GM19238 (cell line): Measurements from ENCODE around the gene CA10.

Source experiments
- DNase-seq: peaks from one replicate; pipeline ENCODE4 v3.0.0; 2011; ENCODE audit warnings: low spot score; ENCODE audit not compliant: insufficient read length

CA10 gene

GRCh38 chr17:51687887-51688286, 470.6 kb downstream of the CA10 start:
- no peak for DNase-seq

DNA sequence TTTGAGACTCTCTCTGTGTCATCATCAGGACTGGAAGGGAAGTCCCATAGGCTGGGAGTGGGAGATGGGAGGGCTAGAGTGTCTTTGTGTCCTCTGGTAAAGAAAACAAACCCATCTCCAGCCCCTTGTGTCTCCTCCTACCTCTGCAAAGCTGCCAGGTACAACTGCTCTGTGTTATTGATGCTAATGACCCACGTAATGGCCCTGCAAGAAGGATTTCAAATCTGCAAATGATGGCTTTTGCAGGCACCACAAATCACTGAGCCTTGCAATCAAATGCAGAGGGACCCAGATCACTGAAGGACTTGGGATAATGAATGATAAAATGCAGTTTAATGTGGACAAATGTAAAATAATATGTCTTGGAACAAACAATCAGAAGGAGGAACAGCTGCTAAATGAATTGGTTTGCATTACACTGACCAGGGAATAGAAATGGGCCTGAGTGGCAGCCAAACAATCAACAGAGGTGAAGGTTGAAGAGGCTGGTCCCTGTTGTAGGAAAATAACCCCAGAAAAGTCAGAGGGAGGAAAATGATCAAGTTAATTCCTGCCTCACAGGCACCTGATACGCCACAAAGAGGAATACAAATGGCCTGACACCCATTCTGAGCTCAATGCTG, 473.1 kb downstream of the CA10 start:
- DNase-seq: no peak

- DNase-seq: no peak
Measured at GRCh38 chr17:51684214-51684613, 474.3 kb downstream of the CA10 start.

DNA sequence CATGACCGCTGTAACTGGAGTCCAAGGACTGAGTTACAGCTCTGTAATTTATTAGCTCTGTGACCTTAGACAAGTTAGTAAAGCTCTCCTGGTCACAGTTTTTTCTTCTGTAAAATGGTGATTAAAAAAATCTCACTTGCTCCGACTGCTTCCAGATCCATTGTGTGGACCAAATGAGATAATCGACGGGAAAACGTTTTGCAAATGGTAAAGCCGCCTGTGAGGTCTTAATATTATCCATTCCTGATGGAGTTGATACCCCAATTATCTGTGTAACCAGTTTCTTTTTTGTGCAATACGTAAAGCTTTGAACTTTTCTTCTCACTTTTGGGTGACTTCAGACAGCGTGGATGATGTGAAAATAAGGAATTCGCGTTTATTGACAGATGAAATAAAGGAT, 475.2 kb downstream of the CA10 start:
- no peak for DNase-seq

GRCh38 chr17:51682115-51682514, 476.4 kb downstream of the CA10 start:
- DNase-seq: no peak

DNA sequence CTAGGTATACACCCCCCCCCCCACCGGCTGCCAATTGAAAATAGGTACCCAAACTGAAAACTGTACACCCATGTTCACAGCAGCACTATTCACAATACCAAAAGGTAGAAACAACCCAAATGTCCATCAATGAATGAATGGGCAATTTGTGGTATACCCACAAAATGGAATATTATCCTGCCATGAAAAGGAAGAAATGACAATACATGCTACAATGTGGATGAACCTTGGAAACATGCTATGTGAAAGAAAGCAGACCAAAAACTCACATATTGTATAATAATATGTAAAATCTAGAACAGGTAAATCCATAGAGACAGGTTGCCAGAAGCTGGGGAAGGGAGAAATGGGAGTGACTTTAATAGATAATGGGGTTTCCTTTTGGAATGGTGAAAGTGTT, 480.6 kb downstream of the CA10 start:
- DNase-seq: no peak

GRCh38 chr17:51676691-51677487, 481.6 kb downstream of the CA10 start:
- DNase-seq: no peak

- DNase-seq: no peak
Measured at GRCh38 chr17:51674579-51675255, 483.8 kb downstream of the CA10 start.

DNA sequence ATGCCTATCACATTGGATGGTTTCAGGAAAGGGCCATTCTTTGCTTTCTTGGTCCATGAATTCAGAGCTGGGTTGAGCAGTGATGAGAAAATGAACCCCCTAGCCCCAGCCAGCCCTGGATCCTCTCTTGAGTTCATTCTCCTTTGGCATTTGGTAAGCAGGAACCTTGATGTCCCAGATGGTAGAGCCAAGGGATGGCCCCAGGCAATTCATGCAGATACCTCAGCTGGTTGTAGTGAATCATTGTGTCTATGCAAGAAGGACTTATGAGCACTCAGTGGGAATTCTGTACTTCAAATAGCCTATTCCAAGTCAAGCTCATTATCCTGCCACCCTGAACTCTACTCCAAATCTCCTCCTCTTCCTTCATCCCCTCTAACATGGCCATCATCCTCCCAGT, 485.4 kb downstream of the CA10 start:
- no peak for DNase-seq

- no peak for DNase-seq
Measured at GRCh38 chr17:51672065-51672464, 486.4 kb downstream of the CA10 start.

GRCh38 chr17:51670899-51671298, 487.6 kb downstream of the CA10 start:
- DNase-seq: no peak

GRCh38 chr17:51668963-51669246, 489.6 kb downstream of the CA10 start:
- DNase-seq: no peak

DNA sequence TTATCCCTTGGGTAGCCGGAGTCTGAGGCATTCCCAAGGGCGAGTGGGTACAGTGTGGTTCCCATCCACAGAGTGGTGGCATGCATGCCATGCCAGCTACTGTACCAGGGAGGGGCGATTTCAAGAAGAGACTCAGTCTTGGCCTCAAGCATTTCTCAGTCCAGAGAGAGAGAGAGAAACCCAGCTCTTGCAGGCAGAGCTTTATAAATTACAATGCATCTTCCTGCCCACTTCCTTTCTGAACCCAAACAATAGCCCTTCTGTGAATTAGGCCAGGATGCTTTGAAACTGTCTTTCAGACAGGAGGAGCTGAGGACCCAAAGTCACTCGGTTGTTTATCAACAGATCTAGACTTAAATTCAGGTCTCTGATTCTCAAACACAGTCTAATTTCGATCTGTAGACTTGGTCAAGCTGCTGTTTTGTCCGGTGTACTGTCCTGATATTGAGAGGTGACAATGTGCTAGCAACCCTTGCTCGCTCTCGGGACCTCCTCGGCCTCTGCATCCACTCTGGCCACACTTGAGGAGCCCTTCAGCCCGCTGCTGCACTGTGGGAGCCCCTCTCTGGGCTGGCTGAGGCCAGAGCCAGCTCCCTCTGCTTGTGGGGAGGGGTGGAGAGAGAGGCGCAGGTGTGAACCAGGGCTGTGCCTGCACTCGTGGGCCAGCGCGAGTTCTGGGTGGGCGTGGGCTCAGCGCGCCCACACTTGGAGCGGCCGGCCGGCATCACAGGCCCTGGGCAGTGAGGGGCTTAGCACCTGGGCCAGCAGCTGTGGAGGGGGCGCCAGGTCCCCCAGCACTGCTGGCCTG, 490.2 kb downstream of the CA10 start:
- DNase-seq: no peak

DNA sequence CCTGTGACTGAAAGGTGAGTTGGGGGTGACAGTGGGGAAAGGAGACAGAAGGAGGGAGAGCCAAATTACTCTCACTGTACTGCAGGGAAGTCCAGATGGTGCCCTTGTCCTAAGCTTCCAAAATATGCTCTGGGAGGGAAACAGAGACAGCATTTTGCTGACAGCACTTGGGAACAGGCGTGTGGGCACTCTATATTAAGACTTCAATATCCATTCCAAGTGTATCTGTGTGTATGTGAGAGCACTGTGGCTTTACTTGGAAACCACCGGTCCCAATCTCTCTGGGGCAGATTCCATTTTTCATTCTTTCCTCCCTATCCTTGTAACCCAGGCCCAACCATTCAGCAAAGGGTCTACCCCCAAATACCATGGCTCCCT, 490.8 kb downstream of the CA10 start:
- no peak for DNase-seq

GRCh38 chr17:51666971-51667705, 491.4 kb downstream of the CA10 start:
- DNase-seq: no peak

- no peak for DNase-seq
Measured at GRCh38 chr17:51662204-51663056, 496.1 kb downstream of the CA10 start.

DNA sequence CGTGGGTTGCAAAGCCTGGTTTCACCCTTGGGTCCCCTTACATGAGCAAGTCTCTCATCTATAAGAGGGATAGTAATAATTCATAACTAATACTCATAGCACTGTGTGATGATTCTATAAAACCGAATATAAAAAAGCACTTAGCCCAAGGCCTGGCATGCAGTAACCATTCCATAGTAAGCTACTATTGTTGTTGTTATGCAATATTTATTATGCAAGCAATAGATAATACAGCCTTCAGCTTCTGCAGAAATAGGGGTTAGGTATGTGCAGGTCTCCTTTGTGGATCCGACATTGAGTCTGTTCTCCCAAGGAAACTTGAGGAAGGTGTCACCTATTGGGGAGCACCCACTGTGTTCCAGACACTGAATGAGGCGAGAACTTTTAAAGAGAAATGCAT, 497.1 kb downstream of the CA10 start:
- no peak for DNase-seq

DNA sequence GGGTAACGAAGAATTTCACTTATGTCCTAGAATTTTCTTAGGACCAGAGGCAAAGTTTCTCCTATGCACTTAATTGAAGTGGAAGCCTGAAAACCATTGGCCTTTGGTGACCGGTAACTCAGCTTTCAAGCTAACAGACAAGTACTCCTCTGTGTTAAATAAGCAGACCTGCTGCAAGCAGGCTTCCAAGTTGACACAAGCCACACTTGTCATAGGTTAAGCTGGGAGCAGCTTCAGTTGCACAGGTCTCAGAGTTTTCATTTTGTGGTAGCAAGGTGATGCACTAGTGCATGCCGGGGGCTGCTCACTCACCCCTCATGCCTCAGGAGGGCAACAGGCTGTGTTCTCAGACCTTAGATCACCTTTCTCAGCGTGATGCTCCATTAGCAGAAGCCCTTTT, 498.2 kb downstream of the CA10 start:
- no peak for DNase-seq

DNA sequence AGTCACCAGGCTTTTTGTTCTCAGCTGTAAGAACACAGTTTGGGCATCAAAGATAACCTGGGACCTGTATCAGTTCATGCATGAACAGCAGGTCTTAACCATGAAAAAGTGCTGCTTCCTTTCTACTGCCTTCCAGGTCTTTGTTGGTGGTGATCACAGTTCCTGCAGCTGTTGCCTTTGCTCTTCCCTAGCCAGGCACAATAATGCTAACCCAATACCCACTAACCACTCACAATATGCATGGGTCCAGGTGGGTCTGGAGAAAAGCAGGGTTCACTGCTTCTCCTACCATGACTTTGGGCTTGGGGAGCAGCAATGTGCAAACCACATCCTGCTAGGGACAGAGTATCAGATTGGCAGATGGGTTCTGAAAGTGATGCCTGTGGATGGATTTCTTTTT, 501.3 kb downstream of the CA10 start:
- no peak for DNase-seq

GRCh38 chr17:51653878-51654277, 504.6 kb downstream of the CA10 start:
- DNase-seq: no peak
